Activated effector memory CD4-positive, alpha-beta T cell treated with Interleukin-2 at 50 U/mL for 16 hours (primary cell): ENCODE results near the gene SHISA3.

Experiments used
- DNase-seq: peaks from one replicate; pipeline ENCODE4 v3.0.0-alpha.2; 2020

Gene SHISA3

DNA sequence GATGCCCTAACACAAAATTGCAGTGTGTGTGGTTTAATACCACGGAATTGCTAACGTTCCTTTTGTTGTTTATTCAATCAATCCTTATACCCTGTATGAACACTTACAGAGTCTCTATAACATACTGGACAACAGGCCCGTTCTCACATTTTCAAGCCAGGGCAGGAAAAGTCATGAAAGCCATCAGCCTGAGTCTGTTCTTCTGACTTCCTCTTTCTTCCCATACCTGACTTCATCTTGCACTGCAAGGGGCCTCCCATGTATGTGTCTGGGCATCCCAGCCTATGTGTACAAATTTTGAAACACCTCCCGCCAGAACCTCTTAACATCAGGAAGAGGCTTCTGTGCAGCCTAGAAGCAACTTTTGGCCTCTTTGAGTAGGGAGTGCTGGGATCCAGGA is 4.9 kb upstream of the SHISA3 start:
- no peak for DNase-seq

DNA sequence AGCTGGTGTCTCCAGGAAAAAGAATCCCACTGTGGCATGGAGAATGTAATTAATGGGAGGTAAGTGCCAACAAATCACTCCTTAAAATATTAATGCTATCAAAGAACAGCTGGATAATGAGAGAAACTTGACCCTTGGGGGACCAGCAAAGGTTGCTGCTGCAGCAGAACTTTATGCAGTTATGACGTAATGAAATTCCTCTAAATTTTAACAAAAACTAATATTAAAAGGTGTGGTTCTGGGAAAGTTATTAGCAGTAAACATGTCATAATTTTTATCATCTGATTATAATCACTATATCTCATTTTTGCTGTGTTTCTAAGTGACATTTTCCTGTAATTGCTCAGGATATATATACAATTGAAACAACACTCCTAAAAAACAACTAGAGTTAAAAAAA is 1.7 kb upstream of the SHISA3 start:
- no peak for DNase-seq

DNA sequence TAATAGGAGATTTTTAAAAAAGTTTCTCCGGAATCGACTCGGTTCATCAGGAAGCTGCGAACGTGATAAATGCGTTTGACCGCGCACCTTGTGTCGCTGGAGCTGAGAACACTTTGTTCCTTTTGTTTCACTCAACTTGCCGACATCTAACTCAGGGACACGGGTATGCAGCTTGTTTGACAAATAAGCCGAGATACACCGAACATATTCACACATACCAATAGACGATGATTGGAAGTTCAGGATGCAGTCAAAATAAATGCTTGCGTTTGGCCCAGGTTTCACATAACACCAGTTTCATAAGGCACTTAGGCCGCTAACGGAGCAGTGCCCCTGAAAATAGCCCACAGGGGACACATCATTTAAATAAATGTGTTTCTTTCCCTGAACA is 932 bp upstream of the SHISA3 start:
- DNase-seq, result no peak

DNA sequence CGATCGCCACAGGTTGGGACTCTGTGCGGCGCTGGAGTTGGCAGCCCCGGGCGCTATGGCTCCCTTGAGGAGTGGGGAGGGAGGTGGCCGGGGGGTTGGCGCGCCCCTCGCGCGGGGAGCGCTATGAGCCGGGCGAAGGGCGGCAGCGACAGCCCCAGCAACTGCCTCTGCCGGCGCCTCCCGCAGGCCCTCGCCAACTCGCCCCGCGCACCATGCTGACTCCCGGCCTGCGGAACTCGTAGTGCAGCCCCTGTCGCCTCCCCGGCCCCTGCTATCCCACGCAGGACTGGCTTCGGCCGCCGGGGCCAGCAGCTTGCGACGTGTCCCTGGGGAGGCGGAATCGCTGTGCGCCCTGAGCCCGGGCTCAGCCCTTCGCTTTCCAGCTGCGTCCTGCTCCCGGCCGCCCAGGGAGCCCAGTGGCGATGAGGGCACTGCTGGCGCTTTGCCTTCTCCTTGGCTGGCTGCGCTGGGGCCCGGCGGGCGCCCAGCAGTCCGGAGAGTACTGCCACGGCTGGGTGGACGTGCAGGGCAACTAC is 415 bp downstream of the SHISA3 start:
- no peak for DNase-seq

DNA sequence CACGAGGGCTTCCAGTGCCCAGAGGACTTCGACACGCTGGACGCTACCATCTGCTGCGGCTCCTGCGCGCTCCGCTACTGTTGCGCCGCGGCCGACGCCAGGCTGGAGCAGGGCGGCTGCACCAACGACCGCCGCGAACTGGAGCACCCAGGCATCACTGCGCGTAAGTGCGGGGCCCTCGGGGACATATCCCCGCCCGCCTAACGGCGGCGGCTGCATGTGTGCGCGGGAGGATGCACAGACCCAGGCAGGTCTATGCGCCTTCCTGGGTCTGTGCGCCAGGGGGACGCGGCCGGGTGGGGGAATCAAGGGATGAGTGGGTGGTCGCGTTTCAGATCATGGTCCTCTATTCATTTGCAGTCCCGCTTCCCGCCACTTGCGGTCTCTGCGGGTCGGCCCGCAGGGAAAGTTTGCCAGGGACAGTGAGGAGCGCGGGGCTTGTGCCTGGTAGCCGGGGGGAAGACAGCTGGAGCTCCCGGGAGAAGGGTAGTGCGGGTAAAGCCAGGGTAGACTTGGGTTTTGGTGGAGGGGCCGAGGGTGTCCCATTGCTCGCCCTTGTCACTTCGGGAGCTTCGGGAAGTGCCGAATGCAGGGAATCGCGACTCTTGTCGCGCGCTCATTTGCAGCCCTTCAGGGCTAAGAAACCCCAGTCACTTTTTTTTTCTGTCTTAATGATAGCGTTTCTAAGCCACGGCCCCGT is 1.0 kb downstream of the SHISA3 start:
- no peak for DNase-seq

DNA sequence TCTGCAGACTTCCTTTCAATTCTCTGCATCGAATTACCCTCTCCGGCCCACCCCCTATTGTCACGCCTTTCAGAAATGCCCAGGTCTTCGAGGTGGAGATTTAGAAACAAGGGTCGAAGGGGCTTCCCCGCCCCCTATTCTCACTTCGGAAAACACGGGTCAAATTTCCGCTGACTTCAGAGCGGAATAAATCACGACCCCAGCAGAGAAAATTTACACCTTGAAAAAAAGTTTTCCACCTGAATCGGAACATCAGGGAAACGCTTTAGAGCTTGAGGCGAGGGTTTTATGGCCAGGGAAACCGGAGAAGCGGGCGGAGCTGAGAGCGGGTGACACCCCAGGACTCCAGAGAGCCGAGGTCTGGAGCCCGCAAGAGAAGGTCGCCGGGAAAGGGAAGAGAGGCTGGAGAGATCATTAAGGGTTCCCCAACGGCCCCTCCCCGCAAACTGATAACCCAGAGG is 1.6 kb downstream of the SHISA3 start:
- no peak for DNase-seq

DNA sequence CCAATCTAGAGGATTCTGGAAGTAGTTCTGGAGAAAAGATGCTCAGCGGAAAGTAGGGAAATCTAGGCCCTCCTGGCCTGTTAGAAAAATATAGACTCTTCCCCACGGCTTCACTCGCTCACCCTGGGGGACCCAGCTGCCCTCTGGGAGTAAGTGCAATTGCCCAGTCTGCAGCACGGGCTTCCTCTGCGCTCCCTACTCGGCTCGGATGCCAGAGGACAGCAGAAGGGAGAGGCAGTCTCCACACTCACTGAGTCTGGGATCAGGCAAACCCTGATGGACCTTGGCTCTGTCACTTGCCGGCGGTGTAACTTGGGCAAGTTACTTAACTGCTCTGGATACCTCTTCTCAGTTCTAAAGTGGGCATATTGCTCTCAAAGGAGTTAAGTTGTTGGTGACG is 2.1 kb downstream of the SHISA3 start:
- no peak for DNase-seq

DNA sequence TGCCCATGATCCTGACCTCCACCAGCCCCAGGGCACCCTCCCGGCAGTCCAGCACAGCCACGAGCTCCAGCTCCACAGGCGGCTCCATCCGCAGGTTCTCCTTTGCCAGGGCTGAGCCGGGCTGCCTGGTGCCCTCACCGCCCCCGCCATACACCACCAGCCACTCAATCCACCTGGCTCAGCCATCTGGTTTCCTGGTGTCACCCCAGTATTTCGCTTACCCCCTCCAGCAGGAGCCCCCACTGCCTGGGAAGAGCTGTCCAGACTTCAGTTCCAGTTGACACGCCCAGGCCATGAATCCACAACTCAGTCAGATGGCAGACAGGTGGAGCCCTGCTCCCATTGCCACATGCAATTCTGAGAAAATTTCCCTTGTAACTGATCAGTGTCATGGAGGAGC is 3.9 kb downstream of the SHISA3 start:
- DNase-seq, result no peak

DNA sequence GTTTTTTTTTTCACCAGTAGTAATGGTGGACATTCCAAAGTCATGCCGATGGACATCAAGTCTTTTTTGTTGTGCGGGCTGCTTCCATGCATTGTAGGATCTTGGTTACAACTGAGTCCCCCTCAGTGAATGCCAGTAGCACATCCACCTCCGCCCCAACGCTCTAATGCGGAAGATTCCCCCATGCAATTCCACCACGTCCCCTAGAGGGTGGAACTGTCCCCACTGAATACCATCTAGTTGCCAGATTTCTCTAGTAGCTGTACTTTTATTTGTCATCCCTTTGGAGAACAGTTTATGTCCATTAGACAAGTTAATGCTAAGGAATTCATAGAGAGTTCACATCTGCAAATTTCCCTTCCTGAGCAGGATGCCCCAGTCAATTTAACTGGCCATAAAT is 6.7 kb downstream of the SHISA3 start:
- DNase-seq, result no peak

DNA sequence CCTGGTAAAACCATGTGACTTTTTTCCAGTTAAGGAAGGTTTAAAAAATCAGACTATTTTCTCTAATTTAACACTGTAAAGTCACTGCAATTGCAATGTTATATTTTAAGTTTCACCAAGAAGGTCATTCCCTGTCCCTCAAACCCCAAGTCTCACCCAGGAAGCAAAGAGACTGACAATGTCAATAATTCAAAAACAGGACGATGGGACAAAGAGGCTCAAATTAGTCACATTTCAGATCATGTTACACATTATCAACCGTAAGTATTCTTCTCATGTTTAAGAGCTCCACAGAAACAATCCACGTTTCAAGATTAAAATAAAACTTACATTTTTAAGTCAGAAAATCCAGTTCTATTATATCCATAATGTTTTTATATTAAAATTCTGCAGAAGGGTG is 13.2 kb downstream of the SHISA3 start:
- no peak for DNase-seq

DNA sequence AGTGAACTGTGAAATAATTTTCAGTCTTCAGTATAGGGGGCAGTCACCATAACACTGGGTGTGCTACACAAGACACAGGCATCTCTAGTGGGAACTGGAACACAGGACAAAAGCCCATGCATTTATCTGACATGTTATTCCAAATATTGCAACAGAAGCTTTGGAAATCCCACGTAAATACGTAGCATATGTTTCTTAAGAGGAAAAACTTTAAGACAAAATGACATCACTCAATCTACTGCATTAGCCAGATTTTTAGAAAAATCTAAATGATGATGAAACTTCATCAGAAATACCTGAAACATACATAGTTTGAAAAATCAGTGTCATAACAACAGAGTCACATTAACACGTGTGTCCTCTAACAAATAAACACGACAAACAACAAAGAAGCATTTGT is 14.5 kb downstream of the SHISA3 start:
- DNase-seq, result no peak

DNA sequence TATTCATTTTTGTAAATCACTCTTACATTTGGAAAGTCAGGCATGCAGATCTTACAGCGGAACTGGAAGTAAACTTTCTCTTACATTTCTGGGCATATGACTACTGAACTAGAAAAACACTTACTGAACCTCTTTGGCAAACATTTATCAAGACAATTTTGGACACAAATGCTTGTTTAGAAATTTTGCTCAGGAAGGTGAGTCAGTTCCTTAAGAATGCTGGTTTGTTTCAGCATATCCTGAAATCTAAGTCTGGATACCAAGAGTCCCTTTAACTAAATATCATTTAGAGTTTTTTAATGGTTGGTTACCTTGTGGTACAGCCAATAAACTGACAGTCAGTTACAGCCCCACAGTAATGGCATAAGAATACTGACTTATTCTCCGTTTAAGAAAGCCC is 15.0 kb downstream of the SHISA3 start:
- no peak for DNase-seq

DNA sequence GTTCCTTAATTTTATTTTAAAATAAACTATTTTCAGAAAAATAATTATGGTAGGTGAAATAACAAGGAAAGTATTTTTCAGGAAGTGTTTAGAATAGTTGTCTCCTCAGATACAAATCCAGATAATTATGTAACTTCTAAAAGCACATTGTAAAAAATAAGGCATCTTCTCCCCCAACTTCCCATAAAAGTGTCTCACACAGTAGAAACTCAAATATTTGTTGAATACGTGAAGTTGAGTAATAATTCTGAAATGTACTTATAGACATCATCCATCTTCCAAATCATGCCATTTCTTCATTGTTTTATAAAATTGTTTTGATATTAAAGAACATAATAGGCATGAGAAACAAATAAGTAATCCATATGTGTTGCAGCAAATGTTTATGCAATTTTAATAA is 18.0 kb downstream of the SHISA3 start:
- no peak for DNase-seq

DNA sequence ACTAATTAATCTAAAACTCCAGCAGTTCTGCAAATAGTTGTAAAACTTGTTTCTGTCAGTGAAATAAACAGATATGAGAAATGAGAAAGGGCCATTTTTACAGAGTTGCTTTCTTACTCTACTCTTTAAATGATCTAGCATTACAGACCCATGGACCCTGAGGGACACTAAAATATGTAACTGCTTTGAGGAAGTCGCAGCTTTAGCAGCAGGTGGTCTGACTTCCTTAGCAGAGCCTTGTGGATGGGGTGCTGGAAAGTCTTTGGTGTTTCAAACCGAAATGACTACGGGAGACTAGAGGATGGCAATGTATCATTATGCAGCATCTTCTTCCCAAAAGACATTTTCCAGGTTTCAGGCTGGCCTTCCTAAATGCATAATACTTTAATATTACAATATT is 18.7 kb downstream of the SHISA3 start:
- no peak for DNase-seq

DNA sequence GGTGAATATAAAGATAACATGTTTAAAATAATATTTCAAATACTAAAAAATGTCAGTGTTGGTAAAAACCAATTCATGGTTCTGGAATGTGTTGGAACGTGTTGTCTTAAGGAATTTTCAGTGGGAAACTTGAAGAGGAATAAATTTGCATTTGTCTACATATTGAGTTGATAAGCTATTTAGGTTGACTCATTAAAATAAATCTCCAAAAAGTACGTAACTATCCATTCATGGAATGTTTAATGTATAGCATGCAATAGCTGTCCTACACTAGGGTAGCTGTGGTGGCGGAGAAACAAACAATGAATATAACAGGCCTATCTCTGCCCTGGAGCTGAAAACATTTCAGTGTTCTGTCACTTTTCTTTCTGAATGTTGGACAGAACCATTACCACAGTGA is 20.3 kb downstream of the SHISA3 start:
- DNase-seq, result no peak

DNA sequence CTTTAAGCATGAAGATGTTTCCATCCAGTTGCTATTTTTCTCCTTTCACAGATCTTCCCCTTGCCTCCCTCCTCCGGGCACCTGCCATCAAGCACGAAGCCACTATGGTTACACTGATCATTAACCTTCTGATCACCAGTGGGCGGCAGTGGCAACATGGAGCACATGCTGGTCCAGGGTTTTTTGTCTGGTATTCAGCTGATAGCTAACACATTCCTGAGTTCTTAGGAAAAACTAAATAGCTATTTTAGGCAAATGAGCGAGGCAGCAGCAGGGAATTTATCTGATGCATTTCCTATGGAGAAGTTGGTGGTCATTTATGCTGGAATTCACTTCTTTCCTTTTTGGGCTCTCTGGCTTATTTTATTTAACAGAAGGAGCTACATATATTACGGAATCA is 22.9 kb downstream of the SHISA3 start:
- no peak for DNase-seq

DNA sequence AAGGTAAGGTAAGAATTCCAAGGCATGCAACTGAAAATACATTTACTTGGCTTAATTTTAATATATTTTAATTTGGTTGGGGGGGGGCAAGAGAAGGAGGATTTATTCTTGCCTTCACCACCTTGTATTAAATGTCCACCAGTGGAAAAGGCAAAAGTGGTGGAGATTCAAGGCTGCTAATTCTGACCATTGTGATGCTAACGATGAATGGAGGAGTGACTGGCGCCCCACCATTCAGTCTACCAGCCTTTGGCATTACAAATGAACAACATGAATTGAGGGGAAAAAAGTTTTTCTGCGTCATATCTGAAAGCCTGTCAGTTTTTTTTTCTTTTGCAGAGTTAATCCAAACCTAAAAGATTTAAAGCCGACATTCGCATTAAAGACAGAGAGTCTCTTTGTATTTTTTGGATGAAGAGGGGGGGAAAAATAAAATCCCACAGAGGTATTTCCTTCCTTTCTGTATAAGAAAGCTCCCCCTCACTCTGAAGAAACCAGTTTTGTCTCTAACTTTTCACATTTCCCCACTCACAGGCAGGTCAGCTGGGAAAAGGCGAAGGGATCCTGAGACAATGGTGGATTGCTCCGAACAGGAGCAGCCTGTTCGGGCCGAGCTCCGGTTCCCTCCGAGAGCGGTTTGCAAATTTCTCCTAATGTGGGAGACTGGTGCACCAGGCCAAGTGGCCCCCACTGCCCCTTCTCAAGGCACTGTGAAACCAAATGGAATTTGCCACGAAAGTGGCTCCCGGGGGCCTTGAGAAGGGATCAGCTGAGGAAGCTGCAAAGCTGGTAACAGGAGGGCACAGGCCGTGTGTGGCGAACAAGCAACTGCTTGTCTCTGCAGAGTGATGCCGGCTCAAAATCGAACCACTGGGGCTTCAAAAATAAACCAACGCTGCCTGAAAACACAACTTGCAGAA is 28.1 kb downstream of the SHISA3 start:
- no peak for DNase-seq

DNA sequence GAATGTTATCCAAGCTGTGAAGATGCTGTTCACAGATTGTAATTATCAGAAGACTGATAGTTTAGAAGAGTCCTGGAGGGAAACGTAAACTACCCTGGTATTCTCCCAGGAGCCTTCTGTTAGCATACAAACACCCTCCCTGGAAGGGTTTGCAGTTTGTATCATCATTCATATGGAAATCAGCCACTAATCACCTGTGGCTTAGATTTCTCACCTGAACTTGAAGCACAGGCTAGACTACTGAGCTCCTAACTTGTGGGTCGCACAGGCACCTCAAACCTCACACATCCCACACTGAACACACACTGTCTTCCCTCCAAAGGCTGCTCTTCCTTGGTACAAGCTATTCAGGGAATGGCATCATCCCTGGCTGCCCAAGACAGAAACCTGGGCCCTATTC is 30.7 kb downstream of the SHISA3 start:
- DNase-seq, result no peak

DNA sequence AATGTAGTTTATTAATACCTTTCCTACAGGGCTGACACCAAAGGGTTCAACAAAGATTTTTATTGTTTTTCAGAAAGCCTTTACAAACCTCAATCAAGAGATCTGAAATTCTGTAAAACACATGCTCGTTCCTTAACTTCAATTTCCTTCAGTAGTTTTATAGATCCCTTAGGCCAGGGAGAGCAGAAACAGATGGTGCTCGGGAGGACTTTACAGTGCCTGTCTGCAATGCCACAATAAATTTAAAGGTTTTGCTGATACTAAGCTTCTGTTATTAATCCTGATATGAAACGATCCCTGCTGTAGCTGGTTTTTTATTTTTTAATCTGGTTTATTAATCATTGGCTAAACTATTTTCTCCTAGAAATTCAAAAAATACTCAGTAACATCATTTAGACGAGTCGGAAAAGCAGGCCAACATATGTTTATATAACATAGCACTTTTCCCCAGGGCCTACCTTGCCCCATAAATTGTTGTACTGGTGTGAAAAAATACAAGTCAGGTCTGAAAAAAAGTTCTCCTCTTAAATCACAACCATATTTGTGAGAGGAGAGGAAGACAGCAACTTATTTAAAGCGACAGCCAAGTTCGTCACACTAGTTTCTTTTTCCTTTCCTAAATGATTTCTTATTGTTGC is 39.8 kb downstream of the SHISA3 start:
- no peak for DNase-seq

DNA sequence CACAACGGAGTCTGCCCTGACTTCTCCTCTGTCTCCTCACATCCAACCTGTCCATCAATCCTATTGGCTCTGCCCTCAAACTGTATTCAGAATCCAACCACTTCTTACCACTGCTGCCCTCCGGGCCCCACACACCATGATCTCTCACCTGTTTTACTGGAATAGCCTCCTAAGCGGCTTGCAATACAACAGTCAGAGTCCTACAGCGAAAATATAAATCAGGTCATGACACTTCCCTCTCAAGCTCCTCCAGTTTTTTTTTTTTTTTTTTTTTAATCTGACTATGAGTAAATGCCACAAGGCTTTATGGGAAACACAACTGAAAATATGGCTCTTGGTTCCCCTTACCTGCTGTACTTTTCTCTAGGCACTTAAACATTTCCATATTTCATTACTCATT is 42.8 kb downstream of the SHISA3 start:
- DNase-seq, result no peak

DNA sequence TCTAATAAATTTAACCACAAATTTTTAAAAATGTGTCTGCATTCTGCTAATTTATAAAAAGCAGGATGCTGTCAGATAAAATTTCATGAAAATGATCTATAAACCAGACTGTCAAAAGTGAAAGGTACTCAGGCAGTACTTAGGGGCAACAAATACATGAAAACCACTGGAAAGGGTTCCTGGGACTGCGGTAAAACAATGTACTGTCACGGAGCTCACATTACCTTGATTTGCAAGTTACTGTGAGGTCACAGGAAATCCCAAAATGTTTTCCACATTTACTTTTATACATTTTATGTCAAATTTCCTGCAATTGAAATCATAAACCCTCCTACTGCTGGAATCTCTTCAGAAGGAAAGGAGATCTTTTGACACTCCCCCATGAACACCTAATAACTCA is 45.3 kb downstream of the SHISA3 start:
- DNase-seq, result no peak

DNA sequence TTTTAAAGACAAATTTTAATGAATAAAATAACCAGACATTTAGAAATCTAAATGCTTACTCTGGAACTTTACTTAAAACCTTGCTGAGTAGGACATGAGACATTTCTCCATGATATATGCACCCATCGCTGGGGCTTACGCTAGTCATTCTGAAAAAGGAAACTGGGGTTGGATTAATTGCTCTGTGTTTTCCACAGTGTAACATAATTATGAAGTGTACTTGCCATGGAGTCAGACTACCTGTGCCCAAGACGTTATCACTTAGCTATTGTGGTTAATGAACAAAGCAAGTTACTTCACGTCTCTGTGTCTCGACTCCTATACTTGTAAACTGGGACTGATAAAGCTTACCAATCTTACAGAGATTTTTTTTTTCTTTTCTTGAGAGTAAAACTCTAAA is 47.8 kb downstream of the SHISA3 start:
- no peak for DNase-seq

DNA sequence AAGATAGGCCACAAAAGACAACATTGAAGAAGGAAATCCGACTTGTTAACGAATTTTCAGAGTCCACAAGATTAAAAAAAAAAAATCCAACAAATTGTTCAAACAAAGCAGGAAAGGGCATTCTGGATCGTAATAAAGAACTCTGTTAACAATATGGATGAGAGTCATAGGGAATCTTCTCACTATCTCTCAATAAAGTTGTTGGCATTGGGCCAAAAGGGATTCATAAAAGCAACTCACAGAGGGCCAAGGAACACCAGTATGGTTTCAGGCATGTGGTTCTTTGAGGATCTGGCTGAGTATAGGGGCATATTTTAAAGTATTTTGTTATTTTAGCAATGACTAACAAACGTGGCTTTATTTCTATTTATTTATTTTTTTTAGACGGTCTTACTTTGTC is 49.5 kb downstream of the SHISA3 start:
- DNase-seq, result no peak
